ENCODE data around the gene LLGL1.

DNA sequence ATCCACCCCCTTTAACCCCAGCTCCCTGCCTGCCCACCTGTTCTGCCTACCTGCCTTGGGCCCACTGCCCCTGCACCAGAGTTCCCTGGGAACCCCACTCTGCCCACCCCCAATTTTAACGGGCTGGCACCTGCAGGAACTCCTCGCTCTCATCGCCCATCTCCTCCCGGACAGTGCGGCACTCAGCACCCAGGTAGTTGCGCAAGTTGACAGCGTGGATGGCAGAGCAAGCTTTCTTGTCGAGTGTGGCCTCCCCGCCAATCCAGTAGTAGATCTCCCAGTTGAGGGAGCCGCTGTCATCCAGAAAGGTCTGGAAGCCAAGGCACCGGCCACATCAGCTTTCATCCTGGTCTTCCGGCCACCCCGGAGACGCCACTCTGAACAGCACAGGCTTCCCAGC, 25.3 kb downstream of the LLGL1 start:
- TF ChIP-seq, protein P1, sequence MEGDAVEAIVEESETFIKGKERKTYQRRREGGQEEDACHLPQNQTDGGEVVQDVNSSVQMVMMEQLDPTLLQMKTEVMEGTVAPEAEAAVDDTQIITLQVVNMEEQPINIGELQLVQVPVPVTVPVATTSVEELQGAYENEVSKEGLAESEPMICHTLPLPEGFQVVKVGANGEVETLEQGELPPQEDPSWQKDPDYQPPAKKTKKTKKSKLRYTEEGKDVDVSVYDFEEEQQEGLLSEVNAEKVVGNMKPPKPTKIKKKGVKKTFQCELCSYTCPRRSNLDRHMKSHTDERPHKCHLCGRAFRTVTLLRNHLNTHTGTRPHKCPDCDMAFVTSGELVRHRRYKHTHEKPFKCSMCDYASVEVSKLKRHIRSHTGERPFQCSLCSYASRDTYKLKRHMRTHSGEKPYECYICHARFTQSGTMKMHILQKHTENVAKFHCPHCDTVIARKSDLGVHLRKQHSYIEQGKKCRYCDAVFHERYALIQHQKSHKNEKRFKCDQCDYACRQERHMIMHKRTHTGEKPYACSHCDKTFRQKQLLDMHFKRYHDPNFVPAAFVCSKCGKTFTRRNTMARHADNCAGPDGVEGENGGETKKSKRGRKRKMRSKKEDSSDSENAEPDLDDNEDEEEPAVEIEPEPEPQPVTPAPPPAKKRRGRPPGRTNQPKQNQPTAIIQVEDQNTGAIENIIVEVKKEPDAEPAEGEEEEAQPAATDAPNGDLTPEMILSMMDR (IDR thresholded peaks at IDR 0.05) = no peak
- TF ChIP-seq POLR2A (IDR thresholded peaks at IDR 0.05) = no peak

Measured in esophagus squamous epithelium (tissue), 4 donors.